IPS DF 19.7 (cell line): Measurements from ENCODE around the gene CPEB2.

Experiments
- DNase-seq: peaks from one replicate; pipeline ENCODE4 v3.0.0-alpha.2; 2013; ENCODE audit warnings: low read depth, low spot score

Gene CPEB2

DNA sequence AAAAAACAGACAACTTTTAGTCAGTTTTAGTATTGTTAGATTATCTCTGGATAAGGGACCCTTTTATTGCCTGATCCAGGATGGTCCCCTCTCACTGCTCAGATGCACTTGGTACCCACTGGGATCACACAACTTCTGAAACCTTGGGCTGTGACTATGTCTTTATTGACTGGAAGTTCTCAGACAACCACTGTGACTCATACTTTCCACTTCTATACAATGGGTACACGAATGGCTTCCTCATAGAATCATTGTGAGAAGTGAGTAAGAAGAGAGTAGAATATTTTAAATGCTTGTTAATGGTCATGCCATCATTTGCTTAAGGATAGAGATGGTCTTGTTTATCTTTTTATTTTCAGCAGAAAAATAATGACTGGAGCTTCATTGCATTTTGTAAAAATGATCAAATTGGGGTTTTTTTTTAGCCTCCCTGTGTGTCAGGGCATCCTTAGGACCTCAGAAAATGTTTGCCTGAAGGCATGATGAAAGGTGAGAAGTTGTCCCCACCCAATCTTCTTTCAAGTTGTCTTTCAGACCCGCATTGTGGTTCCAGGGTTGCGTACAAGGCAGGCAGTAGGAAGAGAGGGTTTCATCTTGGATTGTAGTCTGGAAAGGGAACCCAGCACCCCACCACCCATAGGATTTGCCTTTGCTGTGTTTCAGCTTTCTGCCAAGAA lies 115.1 kb downstream of the CPEB2 start:
- no peak for DNase-seq

DNA sequence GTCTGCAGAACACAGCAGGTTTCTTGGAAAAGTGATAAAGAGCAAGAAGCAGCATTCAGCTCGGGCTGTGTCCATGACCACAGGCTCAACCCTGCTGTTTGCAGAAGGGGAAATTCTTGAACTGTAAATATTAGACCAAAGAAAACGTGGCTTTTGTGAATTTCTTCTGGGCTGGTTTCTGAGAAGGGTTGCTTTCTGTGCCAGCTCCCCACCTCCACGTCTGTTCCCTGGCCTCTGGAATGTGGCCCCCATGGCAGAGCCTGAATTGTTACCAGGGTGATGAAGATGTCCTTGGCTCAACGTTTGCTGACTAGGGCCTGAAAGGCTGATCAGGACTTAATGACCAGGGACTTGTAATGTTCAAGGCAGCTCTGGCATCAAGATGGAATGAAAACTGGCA lies 116.0 kb downstream of the CPEB2 start:
- no peak for DNase-seq
